Ecto neural progenitor cell (in vitro differentiated cells): ENCODE data around the gene HS2ST1.
"Not testable (repeated sequence)": the region's sequence is repeated elsewhere in the genome, so short reads cannot be mapped to it uniquely, and the experiment has no call there.

Source experiments
- DNase-seq: peaks from one replicate; pipeline ENCODE4 v3.0.0-alpha.2; 2018; ENCODE audit warnings: low spot score

HS2ST1 gene

GRCh38 chr1:86914601-86914997, at the start of gene HS2ST1:
Gene HS2ST1 (plus strand): TSS chr1:86914635.
- no peak for DNase-seq

GRCh38 chr1:86865973-86866637, 48.3 kb upstream of the HS2ST1 start:
- DNase-seq, result no peak

GRCh38 chr1:86866665-86867064, 47.8 kb upstream of the HS2ST1 start:
- no peak for DNase-seq

GRCh38 chr1:86867278-86867677, 47.2 kb upstream of the HS2ST1 start:
- not testable (repeated sequence) for DNase-seq

GRCh38 chr1:86868477-86868876, 46.0 kb upstream of the HS2ST1 start:
- DNase-seq, result no peak

GRCh38 chr1:86871001-86871400, 43.4 kb upstream of the HS2ST1 start:
- DNase-seq, result no peak

- DNase-seq, result no peak
Measured at GRCh38 chr1:86872086-86872485, 42.3 kb upstream of the HS2ST1 start.

GRCh38 chr1:86875722-86876121, 38.7 kb upstream of the HS2ST1 start:
- no peak for DNase-seq

- no peak for DNase-seq
Measured at GRCh38 chr1:86887479-86888162, 26.8 kb upstream of the HS2ST1 start.

- no peak for DNase-seq
Measured at GRCh38 chr1:86888327-86888726, 26.1 kb upstream of the HS2ST1 start.

GRCh38 chr1:86899401-86899800, 15.0 kb upstream of the HS2ST1 start:
- DNase-seq, result not testable (repeated sequence)

GRCh38 chr1:86905875-86906274, 8.6 kb upstream of the HS2ST1 start:
- DNase-seq, result no peak

- DNase-seq, result no peak
Measured at GRCh38 chr1:86906419-86906818, 8.0 kb upstream of the HS2ST1 start.

- no peak for DNase-seq
Measured at GRCh38 chr1:86912281-86912900, 2.0 kb upstream of the HS2ST1 start.

- DNase-seq, result no peak
Measured at GRCh38 chr1:86913399-86913895, 988 bp upstream of the HS2ST1 start.

GRCh38 chr1:86913896-86914600, 387 bp upstream of the HS2ST1 start, which contains the start of gene SELENOF:
Gene SELENOF (minus strand): TSS chr1:86914126. CDS start chr1:86914111, 15 bp downstream.
- peak; percentile 98 for DNase-seq

GRCh38 chr1:86914998-86915736, 732 bp downstream of the HS2ST1 start:
- DNase-seq, result peak; percentile 74

GRCh38 chr1:86915737-86916235, 1.4 kb downstream of the HS2ST1 start:
- DNase-seq, result no peak

GRCh38 chr1:86916752-86917151, 2.3 kb downstream of the HS2ST1 start:
- no peak for DNase-seq

- no peak for DNase-seq
Measured at GRCh38 chr1:86922445-86922844, 8.0 kb downstream of the HS2ST1 start.

- no peak for DNase-seq
Measured at GRCh38 chr1:86924324-86924960, 10.0 kb downstream of the HS2ST1 start.
